Breast epithelium (tissue), 4 donors: ENCODE measurements around the gene SDC3. TPM values are rescaled to one million over a fixed set of nuclear protein-coding genes. Genes with fewer than 3 reads are reported as not detected.

Experiments used
- DNase-seq, 2 donors: peaks; one replicate each; pipeline ENCODE4 v3.0.0-alpha.2; 2019; ENCODE audit warnings: low spot score in 2 of 2
- H3K27ac ChIP-seq, 2 donors: fragments of 200-600 bp; sonication (generic) in 1 of 2; one replicate each; pipeline ENCODE4 v1.5.1; 2016 to 2019; ENCODE audit warnings: mild to moderate bottlenecking in 1 of 2
- H3K27me3 ChIP-seq, 2 donors: fragments of 200-600 bp; sonication (generic) in 1 of 2; one replicate each; pipeline versions ENCODE4 v1.5.1 to v1.6.0; 2017 to 2019; ENCODE audit warnings: control low read depth in 1 of 2, mild to moderate bottlenecking in 1 of 2
- H3K36me3 ChIP-seq: fragments of 200-600 bp; one replicate; pipeline ENCODE4 v1.5.1; 2019
- H3K4me1 ChIP-seq, 2 donors: fragments of 200-600 bp; sonication (generic); one replicate each; pipeline ENCODE4 v1.5.1; 2016 to 2019; ENCODE audit warnings: control low read depth in 1 of 2
- H3K4me3 ChIP-seq, 3 donors: fragments of 200-600 bp; sonication (generic); 1 replicate in 2 of 3; 2 replicates in 1 of 3; pipeline ENCODE4 v1.5.1; 2016 to 2019; ENCODE audit warnings: mild to moderate bottlenecking in 3 of 3, moderate library complexity in 2 of 3
- H3K9me3 ChIP-seq, 2 donors: fragments of 200-600 bp; sonication (generic) in 1 of 2; one replicate each; pipeline ENCODE4 v1.5.1; 2016 to 2019; ENCODE audit warnings: control low read depth in 1 of 2
- CTCF ChIP-seq, 3 donors: fragments of 450-650 bp; IDR thresholded peaks; one replicate each; pipeline ENCODE4 v1.5.1; 2016 to 2017; ENCODE audit warnings: antibody characterized with exemption in 3 of 3, mild to moderate bottlenecking in 3 of 3, moderate library complexity in 3 of 3
- POLR2A ChIP-seq: fragments of 450-650 bp; IDR thresholded peaks from one replicate; pipeline ENCODE4 v1.6.1; 2016; ENCODE audit warnings: antibody characterized with exemption, mild to moderate bottlenecking, moderate library complexity
- POLR2AphosphoS5 ChIP-seq, 3 donors: sonication (generic); formaldehyde crosslinking; IDR thresholded peaks; one replicate each; pipeline ENCODE4 v1.6.1; 2017; ENCODE audit warnings: antibody characterized with exemption in 3 of 3
- intact Hi-C: fragments of 100-400 bp; cut with DNase I; formaldehyde crosslinking; loops from one replicate; pipeline ENCODE4 v1.15.1; 2023; ENCODE audit warnings: low total_unique reads
- total RNA-seq, 3 donors: library from RNA; depleted of rRNA; stranded (reverse); fragments of >200 nt; gene quantifications; one replicate each; pipeline ENCODE4 v1.1.0, GENCODE V29; 2016

SDC3 gene
- total RNA-seq, 3 donors from 2014 or later, result 16.5 to 37.8 (median 26.2) TPM

- no peaks in the 10 kb centered on the region for H3K27me3 ChIP-seq
These were observed 63.9 kb downstream of the SDC3 start for GRCh38 chr1:30844631-30845030.

GRCh38 chr1:30842697-30843354 lies 65.7 kb downstream of the SDC3 start:
- Histone ChIP-seq H3K4me3 (no peak overlapping the region), H3K9me3 (no peaks in the 10 kb centered on the region), H3K4me1 (no peaks in the 10 kb centered on the region), H3K27me3 (no peaks in the 10 kb centered on the region), H3K27ac (no peak overlapping the region), H3K36me3 (no peaks in the 10 kb centered on the region)
- intact Hi-C loops, result no loop called here
- TF ChIP-seq POLR2AphosphoS5 (IDR thresholded peaks at IDR 0.05) (no peak), CTCF (IDR thresholded peaks at IDR 0.05) (no peak), POLR2A (no peak)
- DNase-seq, result no peak

More at GRCh38 chr1:30844631-30845030, 63.9 kb downstream of the SDC3 start:
- H3K9me3 ChIP-seq, result no peaks in the 10 kb centered on the region
- intact Hi-C loops, result no loop called here
- H3K4me3 ChIP-seq, result no peak overlapping the region
- TF ChIP-seq CTCF (IDR thresholded peaks at IDR 0.05), result no peak
- TF ChIP-seq POLR2AphosphoS5 (IDR thresholded peaks at IDR 0.05), result no peak
- no peak overlapping the region for H3K27ac ChIP-seq
- H3K36me3 ChIP-seq, result no peaks in the 10 kb centered on the region
- no peaks in the 10 kb centered on the region for H3K4me1 ChIP-seq
- DNase-seq, result no peak

- no peaks in the 10 kb centered on the region for H3K36me3 ChIP-seq
- DNase-seq, result no peak
- intact Hi-C loops, result no loop called here
- H3K9me3 ChIP-seq, result no peaks in the 10 kb centered on the region
- no peak overlapping the region for H3K27ac ChIP-seq
- H3K4me1 ChIP-seq, result no peaks in the 10 kb centered on the region
- no peaks in the 10 kb centered on the region for H3K27me3 ChIP-seq
- no peak overlapping the region for H3K4me3 ChIP-seq
- TF ChIP-seq CTCF (IDR thresholded peaks at IDR 0.05) (no peak), POLR2A (no peak), POLR2AphosphoS5 (IDR thresholded peaks at IDR 0.05) (no peak)
These were observed 67.5 kb downstream of the SDC3 start for GRCh38 chr1:30840904-30841598.

GRCh38 chr1:30839827-30840359 lies 68.7 kb downstream of the SDC3 start:
- TF ChIP-seq POLR2AphosphoS5 (IDR thresholded peaks at IDR 0.05) (no peak), CTCF (IDR thresholded peaks at IDR 0.05) (no peak), POLR2A (no peak)
- Histone ChIP-seq H3K27ac (no peak overlapping the region), H3K4me3 (no peak overlapping the region), H3K36me3 (no peaks in the 10 kb centered on the region), H3K27me3 (no peaks in the 10 kb centered on the region), H3K9me3 (no peaks in the 10 kb centered on the region), H3K4me1 (no peaks in the 10 kb centered on the region)
- intact Hi-C loops, result no loop called here
- DNase-seq, result no peak

- intact Hi-C loops, result no loop called here
- Histone ChIP-seq H3K27ac (no peak overlapping the region), H3K4me1 (no peaks in the 10 kb centered on the region), H3K4me3 (no peak overlapping the region), H3K27me3 (no peaks in the 10 kb centered on the region), H3K36me3 (no peaks in the 10 kb centered on the region), H3K9me3 (no peaks in the 10 kb centered on the region)
- no peak for TF ChIP-seq POLR2A
- no peak for TF ChIP-seq POLR2AphosphoS5 (IDR thresholded peaks at IDR 0.05)
- TF ChIP-seq CTCF (IDR thresholded peaks at IDR 0.05), result no peak
- DNase-seq, result no peak
These were observed 69.6 kb downstream of the SDC3 start for GRCh38 chr1:30838996-30839395.
